PC-3 (cell line): ENCODE measurements around the gene DCTN2.

ENCODE experiments used
- EZH2phosphoT487 ChIP-seq: fragments of 300-600 bp; sonication (generic); IDR thresholded peaks from 2 replicates; pipeline ENCODE4 v1.6.1; 2018; ENCODE audit warnings: mild to moderate bottlenecking, antibody characterized with exemption, low read length, borderline replicate concordance
- TF ChIP-seq, protein P1 (sequence below): fragments of 300-600 bp; sonication (generic); conservative IDR thresholded peaks from 2 replicates; pipeline ENCODE4 v1.5.1; 2017; ENCODE audit warnings: antibody characterized with exemption, low read depth, mild to moderate bottlenecking, low read length

GRCh38 chr12:57528176-57528575 is 18.8 kb downstream of the DCTN2 start:
- TF ChIP-seq, protein P1, sequence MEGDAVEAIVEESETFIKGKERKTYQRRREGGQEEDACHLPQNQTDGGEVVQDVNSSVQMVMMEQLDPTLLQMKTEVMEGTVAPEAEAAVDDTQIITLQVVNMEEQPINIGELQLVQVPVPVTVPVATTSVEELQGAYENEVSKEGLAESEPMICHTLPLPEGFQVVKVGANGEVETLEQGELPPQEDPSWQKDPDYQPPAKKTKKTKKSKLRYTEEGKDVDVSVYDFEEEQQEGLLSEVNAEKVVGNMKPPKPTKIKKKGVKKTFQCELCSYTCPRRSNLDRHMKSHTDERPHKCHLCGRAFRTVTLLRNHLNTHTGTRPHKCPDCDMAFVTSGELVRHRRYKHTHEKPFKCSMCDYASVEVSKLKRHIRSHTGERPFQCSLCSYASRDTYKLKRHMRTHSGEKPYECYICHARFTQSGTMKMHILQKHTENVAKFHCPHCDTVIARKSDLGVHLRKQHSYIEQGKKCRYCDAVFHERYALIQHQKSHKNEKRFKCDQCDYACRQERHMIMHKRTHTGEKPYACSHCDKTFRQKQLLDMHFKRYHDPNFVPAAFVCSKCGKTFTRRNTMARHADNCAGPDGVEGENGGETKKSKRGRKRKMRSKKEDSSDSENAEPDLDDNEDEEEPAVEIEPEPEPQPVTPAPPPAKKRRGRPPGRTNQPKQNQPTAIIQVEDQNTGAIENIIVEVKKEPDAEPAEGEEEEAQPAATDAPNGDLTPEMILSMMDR, result no peak
- TF ChIP-seq EZH2phosphoT487, result no peak
